Loucy (cell line): Measurements from ENCODE around the gene BAZ1A.

Source experiments
- EZH2phosphoT487 ChIP-seq: fragments of 200-600 bp; IDR thresholded peaks from 2 replicates; pipeline ENCODE4 v1.6.1; 2018; ENCODE audit warnings: antibody characterized with exemption, mild to moderate bottlenecking, moderate library complexity, borderline replicate concordance
- TF ChIP-seq, protein P1 (sequence below): fragments of 200-600 bp; sonication (generic); conservative IDR thresholded peaks from 2 replicates; pipeline ENCODE4 v1.5.1; 2014; ENCODE audit warnings: mild to moderate bottlenecking, antibody characterized with exemption, low read length

- TF ChIP-seq, protein P1, sequence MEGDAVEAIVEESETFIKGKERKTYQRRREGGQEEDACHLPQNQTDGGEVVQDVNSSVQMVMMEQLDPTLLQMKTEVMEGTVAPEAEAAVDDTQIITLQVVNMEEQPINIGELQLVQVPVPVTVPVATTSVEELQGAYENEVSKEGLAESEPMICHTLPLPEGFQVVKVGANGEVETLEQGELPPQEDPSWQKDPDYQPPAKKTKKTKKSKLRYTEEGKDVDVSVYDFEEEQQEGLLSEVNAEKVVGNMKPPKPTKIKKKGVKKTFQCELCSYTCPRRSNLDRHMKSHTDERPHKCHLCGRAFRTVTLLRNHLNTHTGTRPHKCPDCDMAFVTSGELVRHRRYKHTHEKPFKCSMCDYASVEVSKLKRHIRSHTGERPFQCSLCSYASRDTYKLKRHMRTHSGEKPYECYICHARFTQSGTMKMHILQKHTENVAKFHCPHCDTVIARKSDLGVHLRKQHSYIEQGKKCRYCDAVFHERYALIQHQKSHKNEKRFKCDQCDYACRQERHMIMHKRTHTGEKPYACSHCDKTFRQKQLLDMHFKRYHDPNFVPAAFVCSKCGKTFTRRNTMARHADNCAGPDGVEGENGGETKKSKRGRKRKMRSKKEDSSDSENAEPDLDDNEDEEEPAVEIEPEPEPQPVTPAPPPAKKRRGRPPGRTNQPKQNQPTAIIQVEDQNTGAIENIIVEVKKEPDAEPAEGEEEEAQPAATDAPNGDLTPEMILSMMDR: no peak
- no peak for TF ChIP-seq EZH2phosphoT487
Measured at GRCh38 chr14:34911209-34912150, 36.3 kb upstream of the BAZ1A start.
